Lung (tissue), 12 donors: ENCODE results near the gene TRIP6. TPM values are rescaled to one million over a fixed set of nuclear protein-coding genes. Genes with fewer than 3 reads are reported as not detected.

Experiments
- ATAC-seq: fragments of 200-7000 bp; cut with Tn5 transposase; one replicate; pipeline ENCODE4 v1.9.1; 2020; ENCODE audit warnings: moderate number of reproducible peaks; ENCODE audit not compliant: insufficient read depth, low FRiP score
- DNase-seq, 3 donors: peaks; one replicate each; pipeline ENCODE4 v3.0.0-alpha.2; 2013 to 2017
- H3K27ac ChIP-seq, 2 donors: one replicate each; pipeline ENCODE4 v1.5.1; 2013; ENCODE audit warnings: mild to moderate bottlenecking in 2 of 2, moderate library complexity in 2 of 2, control low read depth in 1 of 2, inconsistent platforms in 1 of 2, low read depth in 1 of 2, low read length in 1 of 2
- H3K27me3 ChIP-seq, 3 donors: one replicate each; pipeline ENCODE4 v1.5.1; 2013; ENCODE audit warnings: low read length in 2 of 3; ENCODE audit not compliant: control insufficient read depth in 3 of 3, insufficient read depth in 3 of 3
- H3K36me3 ChIP-seq, 4 donors: one replicate each; pipeline ENCODE4 v1.5.1; 2013; ENCODE audit warnings: low read length in 4 of 4, mild to moderate bottlenecking in 1 of 4, moderate library complexity in 1 of 4; ENCODE audit not compliant: control insufficient read depth in 4 of 4, insufficient read depth in 4 of 4
- H3K4me1 ChIP-seq, 5 donors: one replicate each; pipeline ENCODE4 v1.5.1; 2013; ENCODE audit warnings: low read length in 5 of 5, mild to moderate bottlenecking in 2 of 5, moderate library complexity in 1 of 5; ENCODE audit not compliant: control insufficient read depth in 5 of 5, insufficient read depth in 5 of 5
- H3K4me3 ChIP-seq: one replicate; pipeline ENCODE4 v1.5.1; 2013; ENCODE audit warnings: mild to moderate bottlenecking, control low read depth, moderate library complexity
- H3K9ac ChIP-seq, 2 donors: one replicate each; pipeline ENCODE4 v1.5.1; 2013; ENCODE audit warnings: low read length in 2 of 2, control low read depth in 1 of 2; ENCODE audit not compliant: insufficient read depth in 1 of 2
- H3K9me3 ChIP-seq, 4 donors: one replicate each; pipeline ENCODE4 v1.5.1; 2013; ENCODE audit warnings: low read length in 3 of 4, mild to moderate bottlenecking in 1 of 4, moderate library complexity in 1 of 4; ENCODE audit not compliant: control insufficient read depth in 4 of 4, insufficient read depth in 3 of 4
- CTCF ChIP-seq: IDR thresholded peaks from 2 replicates; pipeline ENCODE4 v1.5.1; 2012; ENCODE audit warnings: mild to moderate bottlenecking; ENCODE audit errors: control extremely low read depth, extremely low read depth
- WGBS, 2 donors: extraction: QIAGEN DNeasy Blood & Tissue Kit; methylation state at CpG; one replicate each; pipeline ENCODE4 v1.1.7; 2013; 5-methylcytosine and 5-hydroxymethylcytosine counted together
- polyA plus RNA-seq, 2 donors: library from polyadenylated mRNA; stranded (reverse); fragments of 200-250 nt; gene quantifications; one replicate each; pipeline ENCODE4 v1.2.1, GENCODE V29; 2013
- total RNA-seq, 2 donors: library from RNA; depleted of rRNA in 1 of 2; stranded (reverse); fragments of >200 nt in 1 of 2; gene quantifications; one replicate each; pipeline ENCODE4 v1.2.1, GENCODE V29; 2014 to 2021
- donor health status: control.
- donor health status: control.
- donor health status: Bipolar disorder and iron deficiency.
- donor health status: healthy.
- donor health status: DM: yes; HTN: yes; CAD: no.

Gene TRIP6
- total and polyA plus RNA-seq, 4 donors, result 41.4 to 81.8 (median 52.3) TPM

- TF ChIP-seq CTCF, result no peak
- WGBS, 2 donors, result 95 to 98% methylated on average over 14 of the region's 14 CpGs
- peaks cover 0 to 34% (median 7%) of the 10 kb centered on the region in 4 donors for H3K36me3 ChIP-seq
Observed at GRCh38 chr7:100861616-100861985, 5.6 kb upstream of the TRIP6 start.

GRCh38 chr7:100863406-100863950 is 3.7 kb upstream of the TRIP6 start:
- Histone ChIP-seq H3K9ac (no peak overlapping the region), H3K4me3 (no peak overlapping the region), H3K4me1 (peaks cover 0 to 14% (median 7%) of the 10 kb centered on the region in 5 donors), H3K9me3 (no peaks in the 10 kb centered on the region), H3K27me3 (no peaks in the 10 kb centered on the region), H3K36me3 (peaks cover 0 to 29% (median 7%) of the 10 kb centered on the region in 4 donors), H3K27ac (no peak overlapping the region)
- no peak for TF ChIP-seq CTCF
- 23 to 44% methylated on average over 10 of the region's 10 CpGs for WGBS, 2 donors
- no peak for ATAC-seq
- peak in 1 of 3 donors; percentile 57 for DNase-seq

More at GRCh38 chr7:100861616-100861985, 5.6 kb upstream of the TRIP6 start:
- ATAC-seq (no peak), DNase-seq (no peak)
- no peak overlapping the region for H3K9ac ChIP-seq
- no peaks in the 10 kb centered on the region for H3K27me3 ChIP-seq
- no peaks in the 10 kb centered on the region for H3K9me3 ChIP-seq
- H3K4me3 ChIP-seq, result no peak overlapping the region
- H3K4me1 ChIP-seq, result peaks cover 0 to 5% (median 3%) of the 10 kb centered on the region in 5 donors
- H3K27ac ChIP-seq, result no peak overlapping the region

GRCh38 chr7:100864263-100864845 is 2.8 kb upstream of the TRIP6 start:
- peaks cover 0 to 19% (median 7%) of the 10 kb centered on the region in 5 donors for H3K4me1 ChIP-seq
- TF ChIP-seq CTCF, result no peak
- no peaks in the 10 kb centered on the region for H3K9me3 ChIP-seq
- no peaks in the 10 kb centered on the region for H3K27me3 ChIP-seq
- H3K36me3 ChIP-seq, result peaks cover 0 to 29% (median 7%) of the 10 kb centered on the region in 4 donors
- no peak overlapping the region for H3K4me3 ChIP-seq
- WGBS, 2 donors, result 85 to 90% methylated on average over 12 of the region's 12 CpGs
- DNase-seq, result no peak
- no peak overlapping the region for H3K27ac ChIP-seq
- ATAC-seq, result no peak
- no peak overlapping the region for H3K9ac ChIP-seq
